ENCODE results near the gene SPAG8.

SPAG8 gene

GRCh38 chr9:35839926-35840325 lies 27.9 kb upstream of the SPAG8 start:
- no peak for DNase-seq (ENCODE audit: low read depth in 2 of 2, low spot score in 1 of 2)

- no peak for DNase-seq (ENCODE audit: low read depth in 2 of 2, low spot score in 1 of 2)
These were observed 24.5 kb upstream of the SPAG8 start for GRCh38 chr9:35836595-35836994.

GRCh38 chr9:35835766-35836165 lies 23.7 kb upstream of the SPAG8 start:
- DNase-seq (ENCODE audit: low read depth in 2 of 2, low spot score in 1 of 2): no peak

- no peak for DNase-seq (ENCODE audit: low read depth in 2 of 2, low spot score in 1 of 2)
These were observed 23.2 kb upstream of the SPAG8 start for GRCh38 chr9:35835216-35835632.

- no peak for DNase-seq (ENCODE audit: low read depth in 2 of 2, low spot score in 1 of 2)
These were observed 22.5 kb upstream of the SPAG8 start for GRCh38 chr9:35834260-35835215.

- no peak for DNase-seq (ENCODE audit: low read depth in 2 of 2, low spot score in 1 of 2)
These were observed 20.8 kb upstream of the SPAG8 start for GRCh38 chr9:35832814-35833213.

GRCh38 chr9:35831040-35831439 lies 19.0 kb upstream of the SPAG8 start:
- DNase-seq (ENCODE audit: low read depth in 2 of 2, low spot score in 1 of 2): no peak

- no peak for DNase-seq (ENCODE audit: low read depth in 2 of 2, low spot score in 1 of 2)
These were observed 17.7 kb upstream of the SPAG8 start for GRCh38 chr9:35829764-35830096.

GRCh38 chr9:35829084-35829763 lies 17.2 kb upstream of the SPAG8 start, which contains the start of gene TMEM8B:
TSS of gene TMEM8B (plus strand) at chr9:35829228. CDS start at chr9:35829448, 220 bp downstream.
- DNase-seq (ENCODE audit: low read depth in 2 of 2, low spot score in 1 of 2): peak; percentile 85 to 91

- no peak for DNase-seq (ENCODE audit: low read depth in 2 of 2, low spot score in 1 of 2)
These were observed 16.6 kb upstream of the SPAG8 start, which contains the start of gene FAM221B for GRCh38 chr9:35828716-35829083. TSS of gene FAM221B (minus strand) at chr9:35828732. CDS start at chr9:35826161, 2,571 bp downstream.

GRCh38 chr9:35827486-35827885 lies 15.4 kb upstream of the SPAG8 start:
- no peak for DNase-seq (ENCODE audit: low read depth in 2 of 2, low spot score in 1 of 2)

GRCh38 chr9:35826071-35826701 lies 14.1 kb upstream of the SPAG8 start:
- no peak for DNase-seq (ENCODE audit: low read depth in 2 of 2, low spot score in 1 of 2)

- DNase-seq (ENCODE audit: low read depth in 2 of 2, low spot score in 1 of 2): no peak
These were observed 10.9 kb upstream of the SPAG8 start for GRCh38 chr9:35822926-35823325.

GRCh38 chr9:35820076-35820475 lies 8.0 kb upstream of the SPAG8 start:
- no peak for DNase-seq (ENCODE audit: low read depth in 2 of 2, low spot score in 1 of 2)

GRCh38 chr9:35818341-35818740 lies 6.3 kb upstream of the SPAG8 start:
- no peak for DNase-seq (ENCODE audit: low read depth in 2 of 2, low spot score in 1 of 2)

GRCh38 chr9:35816708-35817107 lies 4.6 kb upstream of the SPAG8 start:
- no peak for DNase-seq (ENCODE audit: low read depth in 2 of 2, low spot score in 1 of 2)

- DNase-seq (ENCODE audit: low read depth in 2 of 2, low spot score in 1 of 2): peak; percentile 93 to 97
These were observed 2.9 kb upstream of the SPAG8 start, which contains the start of gene HINT2 for GRCh38 chr9:35814841-35815543. TSS of gene HINT2 (minus strand) at chr9:35815042. CDS start at chr9:35814979, 63 bp downstream.

- DNase-seq (ENCODE audit: low read depth in 2 of 2, low spot score in 1 of 2): no peak
These were observed 2.2 kb upstream of the SPAG8 start for GRCh38 chr9:35814106-35814840.

- DNase-seq (ENCODE audit: low read depth in 2 of 2, low spot score in 1 of 2): no peak
These were observed 1.5 kb upstream of the SPAG8 start for GRCh38 chr9:35813434-35814105.

Measured in stimulated activated CD8-positive, alpha-beta memory T cell treated with anti-CD3 and anti-CD28 coated beads, Interleukin-4, amount 100 ng/mL, for 4 hours (primary cell).